ENCODE data around the gene EEA1.

The EEA1 gene

GRCh38 chr12:92938638-92939037 lies 9.5 kb upstream of the EEA1 start:
- no peak for DNase-seq (ENCODE audit: low read depth in 1 of 2, low spot score in 1 of 2)

DNA sequence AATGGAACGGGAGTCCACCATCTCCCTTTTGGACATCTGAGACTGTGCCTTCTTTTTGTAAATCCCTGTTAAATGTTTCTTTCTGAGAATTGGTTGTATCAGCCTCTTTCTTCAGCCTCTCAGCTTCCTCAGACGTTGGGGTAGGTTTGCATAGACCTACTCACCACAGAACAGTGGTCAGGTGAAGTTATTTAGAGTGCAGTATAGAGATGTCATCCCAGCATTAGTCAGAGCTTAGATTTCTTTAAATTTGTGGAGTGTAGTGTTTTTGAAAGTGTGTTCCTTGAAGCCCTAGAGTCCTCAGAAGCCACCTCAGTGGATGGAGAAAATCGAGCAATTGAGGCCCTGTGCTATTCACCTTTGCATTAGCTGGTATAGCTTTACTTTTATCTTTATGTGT lies 8.9 kb upstream of the EEA1 start:
- DNase-seq (ENCODE audit: low read depth in 1 of 2, low spot score in 1 of 2) = no peak

- DNase-seq (ENCODE audit: low read depth in 1 of 2, low spot score in 1 of 2) = no peak
These were observed 4.5 kb upstream of the EEA1 start for GRCh38 chr12:92933606-92934005.

DNA sequence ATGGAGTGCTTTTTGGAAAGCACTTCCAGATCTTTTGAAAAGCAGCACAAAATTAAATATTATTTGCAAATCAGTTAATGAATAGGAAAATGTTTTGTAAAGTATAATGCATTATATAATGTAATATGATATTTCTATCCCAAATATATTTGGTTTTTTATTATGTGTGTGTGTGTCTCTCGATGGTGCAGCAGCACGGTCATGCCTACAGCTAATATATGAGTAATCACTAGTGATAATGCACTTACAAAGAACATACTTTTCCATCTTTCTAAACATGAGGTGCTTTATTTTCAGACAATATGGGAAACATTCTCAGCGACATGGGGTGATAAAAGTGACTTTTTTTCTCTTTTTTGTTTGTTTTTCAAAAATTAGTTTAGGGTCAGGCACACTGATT lies 1.3 kb upstream of the EEA1 start:
- DNase-seq (ENCODE audit: low read depth in 1 of 2, low spot score in 1 of 2) = no peak

GRCh38 chr12:92929983-92930382 lies 888 bp upstream of the EEA1 start:
- no peak for DNase-seq (ENCODE audit: low read depth in 1 of 2, low spot score in 1 of 2)

DNA sequence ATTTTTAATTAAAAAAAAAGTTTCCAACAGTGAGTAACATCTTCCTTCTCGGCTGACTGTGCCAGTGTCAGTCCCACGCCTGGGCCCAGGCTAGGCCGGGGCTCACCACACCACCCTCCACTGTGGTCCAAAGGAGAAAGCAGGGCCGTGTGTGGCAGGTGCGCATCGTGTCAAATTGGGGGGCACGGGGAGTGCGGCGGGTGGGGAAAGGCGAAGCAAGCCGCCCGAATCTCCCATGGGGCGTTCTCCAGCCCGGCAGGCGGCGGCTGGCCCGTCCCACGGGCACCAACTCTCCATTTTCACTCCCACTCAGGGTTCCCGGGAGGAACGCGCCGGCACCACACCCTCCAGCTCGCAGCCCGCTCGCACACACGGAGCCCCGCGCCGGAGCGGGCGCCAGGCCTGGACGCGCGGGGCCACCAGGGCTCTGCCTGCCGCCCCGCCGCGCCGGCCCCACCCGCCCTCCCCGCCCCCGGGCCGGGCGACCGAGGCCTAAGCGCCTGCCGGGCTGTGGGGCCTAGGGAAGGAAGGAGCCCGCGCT lies 604 bp downstream of the EEA1 start:
- peak; percentile 19 to 37 for DNase-seq (ENCODE audit: low read depth in 1 of 2, low spot score in 1 of 2)

DNA sequence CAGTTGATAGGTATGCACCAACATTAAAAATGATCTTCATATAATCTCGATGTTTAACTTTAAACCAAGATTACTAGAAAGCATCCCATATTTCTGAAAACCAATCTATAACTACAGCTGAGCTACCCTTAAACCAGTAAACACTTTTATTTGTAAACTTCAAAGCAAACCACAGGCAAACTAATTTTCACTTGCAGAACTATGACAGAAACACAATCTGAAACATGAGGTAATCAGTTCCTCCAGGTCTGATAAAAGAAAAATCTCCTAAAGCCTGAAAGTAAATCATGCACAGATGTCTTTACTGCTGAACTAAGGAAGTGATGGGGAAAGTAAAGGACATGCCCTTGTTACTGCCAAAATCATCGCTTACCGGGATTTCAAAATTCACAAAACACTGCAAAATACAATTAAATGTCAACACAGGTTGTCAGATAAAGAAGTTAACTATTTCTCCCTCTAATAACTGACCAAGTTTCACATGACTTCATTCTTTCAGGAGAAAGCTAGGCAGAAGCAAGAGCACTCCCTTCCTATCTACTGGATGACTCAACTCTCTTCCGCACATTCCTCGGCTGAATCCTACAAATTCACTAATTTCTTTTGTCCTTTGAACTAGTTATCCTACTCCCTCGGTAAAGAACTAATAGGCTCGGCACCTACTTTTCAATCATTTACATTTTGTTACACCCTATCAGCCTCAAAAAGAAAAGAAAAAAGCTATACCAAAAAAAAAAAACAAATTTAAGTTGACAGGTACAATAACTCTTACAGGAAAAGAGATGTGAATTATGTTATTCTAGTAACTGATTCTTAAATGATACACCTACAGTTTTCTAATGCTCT lies 1.4 kb downstream of the EEA1 start:
- DNase-seq (ENCODE audit: low read depth in 1 of 2, low spot score in 1 of 2) = no peak

GRCh38 chr12:92927055-92927435 lies 2.0 kb downstream of the EEA1 start:
- DNase-seq (ENCODE audit: low read depth in 1 of 2, low spot score in 1 of 2) = peak in 1 of 2 donors; percentile 14

DNA sequence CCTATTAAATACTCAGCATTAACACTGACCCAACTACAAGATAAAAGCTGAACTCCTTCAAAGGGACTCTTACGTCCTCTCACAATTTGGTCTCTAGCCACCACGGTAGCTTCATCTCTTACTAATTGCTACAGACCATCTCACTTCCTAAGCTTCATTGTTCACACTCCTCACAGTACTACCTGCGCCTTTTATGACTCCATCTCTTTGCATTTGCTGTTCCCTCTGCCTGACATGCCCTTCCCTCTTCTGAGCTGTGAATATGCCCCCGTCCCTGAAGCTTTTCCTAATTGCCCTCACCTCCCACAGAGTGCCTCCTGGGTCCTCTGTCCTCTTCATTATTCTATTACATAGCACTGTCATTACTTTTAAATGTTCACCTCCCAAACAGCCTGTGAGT lies 2.5 kb downstream of the EEA1 start:
- no peak for DNase-seq (ENCODE audit: low read depth in 1 of 2, low spot score in 1 of 2)

DNA sequence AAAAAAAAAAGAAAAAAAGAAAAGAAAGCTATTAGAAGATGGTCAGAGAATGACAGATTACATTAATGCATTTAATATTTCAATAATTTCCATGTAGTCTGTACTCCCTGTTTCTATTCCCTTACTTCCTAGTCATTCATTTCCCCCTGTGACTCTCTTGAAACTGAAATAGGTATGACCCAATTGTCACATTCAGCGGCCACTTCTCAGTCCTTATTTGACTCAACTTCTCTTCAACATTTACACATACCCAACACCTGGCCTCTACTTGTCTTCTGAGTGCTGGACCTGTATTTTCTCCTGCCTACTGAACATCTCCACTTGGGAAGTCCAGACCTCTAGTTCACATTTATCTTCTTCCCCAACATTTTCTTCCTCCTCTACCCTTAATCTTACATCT lies 7.2 kb downstream of the EEA1 start:
- DNase-seq (ENCODE audit: low read depth in 1 of 2, low spot score in 1 of 2) = no peak

DNA sequence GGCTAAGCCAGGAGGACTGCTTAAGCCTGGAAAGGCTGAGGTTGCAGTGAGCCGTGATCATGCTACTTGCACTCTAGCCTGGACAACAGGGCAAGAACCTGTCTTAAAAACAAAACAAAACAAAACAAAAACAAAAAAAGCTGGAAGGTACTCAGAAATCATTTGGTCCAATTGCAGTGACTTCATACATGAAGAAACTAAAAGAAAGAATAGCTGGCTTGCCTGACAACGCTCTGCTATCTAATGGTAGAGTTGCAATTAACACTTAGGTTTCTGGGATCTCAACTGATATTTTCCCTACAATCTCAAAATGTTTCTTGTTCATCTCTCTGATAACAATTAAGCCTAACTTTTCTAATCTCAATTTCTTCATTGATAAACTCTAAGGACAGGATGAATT lies 13.7 kb downstream of the EEA1 start:
- DNase-seq (ENCODE audit: low read depth in 1 of 2, low spot score in 1 of 2) = no peak

- no peak for DNase-seq (ENCODE audit: low read depth in 1 of 2, low spot score in 1 of 2)
These were observed 14.9 kb downstream of the EEA1 start for GRCh38 chr12:92914170-92914569.

- DNase-seq (ENCODE audit: low read depth in 1 of 2, low spot score in 1 of 2) = no peak
These were observed 16.4 kb downstream of the EEA1 start for GRCh38 chr12:92912672-92913071.

- DNase-seq (ENCODE audit: low read depth in 1 of 2, low spot score in 1 of 2) = no peak
These were observed 17.0 kb downstream of the EEA1 start for GRCh38 chr12:92912052-92912451.

- no peak for DNase-seq (ENCODE audit: low read depth in 1 of 2, low spot score in 1 of 2)
These were observed 17.8 kb downstream of the EEA1 start for GRCh38 chr12:92911339-92911738.

DNA sequence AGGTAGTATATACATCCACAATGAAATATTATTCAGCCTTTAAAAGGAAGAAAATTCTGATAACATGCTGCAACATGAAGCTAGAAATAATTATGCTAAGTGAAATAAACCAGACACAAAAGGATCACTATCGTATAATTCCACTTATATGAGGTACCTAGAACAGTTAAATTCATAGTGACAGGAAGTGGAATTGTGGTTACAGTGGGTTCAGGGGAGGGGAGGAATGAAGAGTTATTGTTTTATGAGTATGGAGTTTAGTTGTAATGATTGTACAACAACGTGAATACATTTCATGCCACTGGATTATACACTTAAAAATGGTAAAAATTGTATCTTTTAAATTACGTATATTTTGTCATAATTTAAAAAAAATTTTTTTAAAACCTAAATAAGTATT lies 21.0 kb downstream of the EEA1 start:
- no peak for DNase-seq (ENCODE audit: low read depth in 1 of 2, low spot score in 1 of 2)

DNA sequence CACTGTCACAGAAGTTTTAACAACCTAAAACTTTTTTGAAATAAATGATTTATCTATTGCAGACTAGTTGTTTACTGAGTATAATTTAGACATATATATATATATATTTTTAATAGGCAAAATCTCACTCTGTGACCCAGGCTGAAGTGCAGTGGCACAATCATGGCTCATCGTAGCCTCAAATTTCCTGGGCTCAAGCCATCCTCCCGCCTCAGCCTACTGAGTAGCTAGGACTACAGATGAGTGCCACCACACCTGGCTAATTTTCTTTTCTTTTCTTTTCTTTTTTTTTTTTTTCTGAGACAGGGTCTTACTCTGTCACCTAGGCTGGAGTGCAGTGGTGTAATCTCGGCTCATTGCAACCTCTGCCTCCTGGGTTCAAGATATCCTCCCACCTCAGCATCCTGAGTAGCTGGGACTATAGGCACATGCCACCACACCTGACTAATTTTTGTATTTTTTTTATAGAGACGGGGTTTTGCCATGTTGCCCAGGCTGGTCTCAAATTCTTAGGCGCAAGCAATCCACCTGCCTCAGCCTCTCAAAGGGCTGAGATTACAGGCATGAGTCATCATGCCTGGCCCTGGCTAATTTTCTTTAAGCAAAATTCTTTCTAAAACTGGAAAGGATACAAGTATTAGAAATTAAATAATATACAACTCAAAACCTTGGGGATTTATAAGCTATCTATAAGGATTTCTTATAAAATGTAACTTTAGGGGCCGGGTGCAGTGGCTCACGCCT lies 23.1 kb downstream of the EEA1 start:
- DNase-seq (ENCODE audit: low read depth in 1 of 2, low spot score in 1 of 2) = no peak

GRCh38 chr12:92905258-92905810 lies 23.8 kb downstream of the EEA1 start:
- no peak for DNase-seq (ENCODE audit: low read depth in 1 of 2, low spot score in 1 of 2)

- DNase-seq (ENCODE audit: low read depth in 1 of 2, low spot score in 1 of 2) = no peak
These were observed 28.2 kb downstream of the EEA1 start for GRCh38 chr12:92900941-92901340.

- DNase-seq (ENCODE audit: low read depth in 1 of 2, low spot score in 1 of 2) = no peak
These were observed 29.6 kb downstream of the EEA1 start for GRCh38 chr12:92899386-92900001.

DNA sequence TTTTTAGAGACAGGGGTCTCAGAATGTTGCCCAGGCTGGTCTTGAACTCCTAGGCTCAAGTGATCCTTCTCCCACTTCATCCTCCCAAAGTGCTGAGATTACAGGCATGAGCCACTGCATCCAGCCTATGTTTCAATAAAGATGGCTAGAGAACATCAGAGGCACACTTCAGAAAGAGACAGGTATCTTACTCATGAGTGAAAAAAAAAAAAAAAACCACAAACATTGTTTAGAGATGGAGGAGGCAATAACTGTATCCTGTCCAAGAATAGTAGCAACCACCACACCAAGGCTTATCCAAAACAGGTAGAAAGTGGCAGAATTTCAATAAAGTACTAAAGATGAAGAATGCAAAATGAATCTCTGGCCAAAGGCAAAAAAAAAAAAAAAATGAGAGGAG lies 30.3 kb downstream of the EEA1 start:
- DNase-seq (ENCODE audit: low read depth in 1 of 2, low spot score in 1 of 2) = no peak

- DNase-seq (ENCODE audit: low read depth in 1 of 2, low spot score in 1 of 2) = no peak
These were observed 31.3 kb downstream of the EEA1 start for GRCh38 chr12:92897844-92898243.

All from stimulated activated CD4-positive, alpha-beta T cell treated with anti-CD3 and anti-CD28 coated beads, Interleukin-15, amount 100 ng/mL, for 1 hour (primary cell).